Fibroblast of the conjunctiva (primary cell): ENCODE measurements around the gene ITGB4.

Source experiments
- DNase-seq: peaks from one replicate; pipeline ENCODE4 v3.0.0-alpha.2; 2010; ENCODE audit warnings: low read depth

Gene ITGB4

DNA sequence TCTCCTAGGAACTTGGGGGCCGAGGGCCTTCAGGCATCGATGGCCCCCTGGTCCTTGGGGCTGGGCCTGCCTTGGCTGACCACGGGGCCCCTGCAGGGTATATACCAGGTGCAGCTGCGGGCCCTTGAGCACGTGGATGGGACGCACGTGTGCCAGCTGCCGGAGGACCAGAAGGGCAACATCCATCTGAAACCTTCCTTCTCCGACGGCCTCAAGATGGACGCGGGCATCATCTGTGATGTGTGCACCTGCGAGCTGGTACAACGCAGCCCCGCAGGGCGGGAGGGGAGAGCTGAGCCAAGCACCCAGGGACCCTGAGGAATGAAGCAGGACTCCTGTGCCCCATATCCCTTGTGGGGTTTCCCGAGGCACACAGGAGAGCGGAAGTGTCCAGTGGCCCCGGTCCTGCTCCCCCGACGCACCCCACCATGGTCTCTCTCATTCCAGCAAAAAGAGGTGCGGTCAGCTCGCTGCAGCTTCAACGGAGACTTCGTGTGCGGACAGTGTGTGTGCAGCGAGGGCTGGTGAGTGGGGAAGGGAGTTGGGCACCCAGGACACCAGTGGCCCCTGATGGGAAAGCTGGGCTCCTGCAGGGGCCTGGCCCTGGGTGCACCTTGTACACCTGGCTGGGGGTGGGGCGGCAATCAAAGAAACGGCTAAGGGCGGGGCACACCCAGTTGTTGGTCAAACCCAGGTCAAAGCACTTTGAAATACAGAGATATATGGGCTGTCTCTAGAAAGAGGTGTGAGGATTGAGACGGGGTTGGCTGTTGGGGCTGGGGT, 10.6 kb downstream of the ITGB4 start:
- DNase-seq = no peak

DNA sequence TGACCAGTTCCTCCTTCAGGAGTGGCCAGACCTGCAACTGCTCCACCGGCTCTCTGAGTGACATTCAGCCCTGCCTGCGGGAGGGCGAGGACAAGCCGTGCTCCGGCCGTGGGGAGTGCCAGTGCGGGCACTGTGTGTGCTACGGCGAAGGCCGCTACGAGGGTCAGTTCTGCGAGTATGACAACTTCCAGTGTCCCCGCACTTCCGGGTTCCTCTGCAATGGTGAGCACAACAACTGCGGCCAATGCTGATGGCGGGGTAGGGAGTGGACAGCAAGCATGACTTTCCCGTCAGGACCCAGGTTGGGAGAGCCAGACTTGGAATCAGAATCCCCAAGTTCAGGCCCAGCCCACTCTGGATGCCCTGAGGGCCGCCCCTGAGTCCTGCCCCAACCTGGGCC, 12.2 kb downstream of the ITGB4 start:
- no peak for DNase-seq

DNA sequence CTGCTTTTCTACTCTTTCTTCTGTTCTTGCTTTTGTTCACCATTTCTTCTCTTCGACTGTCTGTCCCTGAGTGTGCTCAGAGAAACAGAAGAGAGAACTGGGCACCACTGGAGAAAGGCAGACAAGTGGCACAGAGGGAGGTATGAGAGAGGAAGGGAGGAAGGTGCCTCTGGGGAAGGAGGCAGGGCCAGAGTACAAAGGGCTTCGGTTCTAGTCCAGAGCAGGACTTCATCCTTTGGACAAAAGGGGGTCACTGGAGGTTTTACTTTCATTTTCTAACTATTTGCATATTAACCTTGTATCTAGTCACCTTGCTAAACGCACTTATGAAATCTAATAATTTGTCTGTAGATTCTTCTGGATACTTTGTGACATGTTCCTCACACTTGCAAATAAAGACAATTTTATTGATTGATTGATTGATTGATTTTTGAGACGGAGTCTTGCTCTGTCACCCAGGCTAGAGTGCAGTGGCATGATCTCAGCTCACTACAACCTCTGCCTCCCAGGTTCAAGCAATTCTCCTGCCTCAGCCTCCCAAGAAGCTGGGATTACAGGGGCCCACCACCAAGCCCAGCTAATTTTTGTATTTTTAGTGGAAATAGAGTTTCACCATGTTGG, 13.5 kb downstream of the ITGB4 start:
- DNase-seq = no peak

DNA sequence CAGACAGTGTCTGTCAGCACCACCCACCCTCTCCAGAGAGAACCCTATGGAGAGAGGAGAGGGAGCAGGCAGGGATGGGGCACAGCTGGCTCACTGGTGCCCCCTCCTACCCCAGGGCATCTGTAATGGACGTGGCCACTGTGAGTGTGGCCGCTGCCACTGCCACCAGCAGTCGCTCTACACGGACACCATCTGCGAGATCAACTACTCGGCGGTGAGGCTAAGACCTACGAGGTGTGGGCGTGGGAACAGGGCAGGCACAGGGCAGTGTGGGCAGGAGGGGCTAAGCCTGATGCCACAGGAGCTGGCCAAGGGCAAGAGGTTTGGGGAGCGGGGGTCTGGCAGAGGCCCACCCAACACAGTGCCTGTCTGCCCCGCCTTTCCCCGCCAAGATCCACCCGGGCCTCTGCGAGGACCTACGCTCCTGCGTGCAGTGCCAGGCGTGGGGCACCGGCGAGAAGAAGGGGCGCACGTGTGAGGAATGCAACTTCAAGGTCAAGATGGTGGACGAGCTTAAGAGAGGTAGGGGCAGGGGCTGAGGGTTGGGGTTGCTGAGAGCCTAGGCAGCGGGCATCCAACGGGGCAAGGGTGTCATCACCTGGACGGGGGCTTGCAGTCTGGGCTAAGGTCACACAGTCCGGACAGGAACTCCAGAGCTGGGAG, 15.0 kb downstream of the ITGB4 start:
- no peak for DNase-seq

DNA sequence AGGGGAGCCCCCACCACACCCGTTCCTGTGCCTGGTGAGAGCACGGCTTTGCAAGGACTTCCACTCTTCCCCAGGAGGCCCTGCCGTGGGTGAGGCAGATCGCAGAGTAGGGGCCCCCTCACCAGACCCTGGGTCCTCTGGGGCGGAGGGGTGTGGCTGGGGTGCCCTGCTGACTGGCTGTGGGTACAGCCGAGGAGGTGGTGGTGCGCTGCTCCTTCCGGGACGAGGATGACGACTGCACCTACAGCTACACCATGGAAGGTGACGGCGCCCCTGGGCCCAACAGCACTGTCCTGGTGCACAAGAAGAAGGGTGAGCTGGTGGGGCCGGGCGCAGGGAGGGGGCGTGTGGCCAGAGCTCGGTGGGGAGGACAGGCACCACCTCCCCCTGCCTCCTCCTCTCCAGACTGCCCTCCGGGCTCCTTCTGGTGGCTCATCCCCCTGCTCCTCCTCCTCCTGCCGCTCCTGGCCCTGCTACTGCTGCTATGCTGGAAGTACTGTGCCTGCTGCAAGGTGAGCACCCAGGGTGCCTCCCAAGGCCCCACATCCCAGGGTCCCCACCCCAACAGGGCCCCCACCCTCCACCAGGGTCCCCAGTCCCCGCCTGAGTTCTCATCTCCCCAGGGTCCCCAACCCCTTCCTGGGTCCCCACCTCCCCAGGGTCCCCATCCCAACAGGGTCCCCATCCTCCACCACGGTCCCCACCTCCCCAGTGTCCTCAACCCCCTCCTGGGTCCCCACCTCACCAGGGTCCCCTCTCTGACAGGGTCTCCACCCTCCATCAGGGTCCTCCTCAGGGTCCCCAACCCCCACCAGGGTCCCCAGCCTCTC, 16.1 kb downstream of the ITGB4 start:
- no peak for DNase-seq

DNA sequence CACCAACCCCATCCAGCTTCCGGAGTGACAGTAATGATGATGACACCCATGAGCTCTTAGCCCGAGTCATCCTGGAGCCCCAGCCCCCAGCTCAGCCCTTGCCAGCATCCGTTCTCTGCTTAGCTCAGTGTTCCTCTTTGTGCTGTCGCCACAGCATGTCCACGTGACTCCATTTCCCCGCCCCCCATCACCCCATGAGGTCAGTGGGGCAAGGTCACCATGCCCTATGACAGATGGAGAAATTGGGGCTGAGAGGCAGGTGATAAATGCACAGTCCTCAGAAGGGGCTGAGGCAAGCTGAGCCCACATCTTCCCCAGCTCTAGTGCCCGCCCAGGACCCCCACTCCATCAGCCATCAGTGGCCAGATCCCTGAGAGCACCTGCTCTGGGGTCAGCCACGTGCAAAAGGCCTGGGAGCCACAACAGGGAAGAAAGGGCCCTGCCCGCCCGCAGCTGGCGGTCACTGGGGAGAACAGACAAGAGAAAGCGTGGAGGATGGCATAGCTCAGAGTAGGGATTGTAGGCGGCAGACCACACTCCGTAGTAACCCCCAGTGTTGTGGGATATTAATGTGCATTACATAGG, 17.1 kb downstream of the ITGB4 start:
- DNase-seq = no peak

DNA sequence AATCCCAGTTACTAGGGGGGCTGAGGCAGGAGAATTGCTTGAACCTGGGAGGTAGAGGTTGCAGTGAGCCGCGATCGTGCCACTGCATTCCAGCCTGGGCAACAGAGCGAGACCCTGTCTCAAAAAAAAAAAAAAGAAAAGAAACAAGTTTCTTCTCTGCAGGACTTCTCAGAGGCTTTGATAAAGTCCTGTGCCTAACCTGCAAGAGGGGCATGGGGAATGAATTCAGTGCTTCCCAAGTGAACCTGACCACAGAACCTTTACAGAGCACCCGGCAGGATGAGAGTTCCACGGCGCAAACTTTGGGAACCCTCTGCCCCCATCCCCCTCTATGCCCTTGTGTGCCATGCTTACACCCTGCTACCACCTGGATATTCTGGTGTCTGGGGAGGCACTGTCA, 17.9 kb downstream of the ITGB4 start:
- no peak for DNase-seq

DNA sequence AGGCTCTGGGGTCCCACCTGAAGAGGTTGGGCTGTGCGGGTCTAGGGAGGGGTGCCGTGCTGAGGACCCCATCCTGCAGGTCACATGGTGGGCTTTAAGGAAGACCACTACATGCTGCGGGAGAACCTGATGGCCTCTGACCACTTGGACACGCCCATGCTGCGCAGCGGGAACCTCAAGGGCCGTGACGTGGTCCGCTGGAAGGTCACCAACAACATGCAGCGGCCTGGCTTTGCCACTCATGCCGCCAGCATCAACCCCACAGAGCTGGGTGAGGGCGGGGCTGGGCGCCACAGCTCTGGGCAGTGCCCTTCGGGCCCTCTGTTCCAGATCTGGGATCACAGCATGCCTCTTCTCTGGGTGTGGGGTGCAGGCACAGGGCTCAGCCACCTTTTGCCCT, 18.5 kb downstream of the ITGB4 start:
- DNase-seq = no peak

DNA sequence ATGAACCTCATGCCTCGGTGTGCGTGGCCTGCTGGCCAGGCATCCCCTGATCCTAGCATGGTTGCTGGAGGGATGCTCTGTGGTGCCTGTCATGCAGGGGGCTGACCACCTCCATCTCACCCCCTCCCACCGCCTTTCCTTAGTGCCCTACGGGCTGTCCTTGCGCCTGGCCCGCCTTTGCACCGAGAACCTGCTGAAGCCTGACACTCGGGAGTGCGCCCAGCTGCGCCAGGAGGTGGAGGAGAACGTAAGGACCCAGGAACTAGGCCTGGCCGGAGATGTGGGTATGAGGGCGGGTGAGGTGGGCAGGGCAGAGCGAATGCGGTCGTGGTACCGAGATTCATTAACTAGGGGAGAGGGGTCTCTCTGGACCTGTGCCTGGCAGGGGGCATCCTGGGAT, 19.0 kb downstream of the ITGB4 start:
- DNase-seq = no peak

DNA sequence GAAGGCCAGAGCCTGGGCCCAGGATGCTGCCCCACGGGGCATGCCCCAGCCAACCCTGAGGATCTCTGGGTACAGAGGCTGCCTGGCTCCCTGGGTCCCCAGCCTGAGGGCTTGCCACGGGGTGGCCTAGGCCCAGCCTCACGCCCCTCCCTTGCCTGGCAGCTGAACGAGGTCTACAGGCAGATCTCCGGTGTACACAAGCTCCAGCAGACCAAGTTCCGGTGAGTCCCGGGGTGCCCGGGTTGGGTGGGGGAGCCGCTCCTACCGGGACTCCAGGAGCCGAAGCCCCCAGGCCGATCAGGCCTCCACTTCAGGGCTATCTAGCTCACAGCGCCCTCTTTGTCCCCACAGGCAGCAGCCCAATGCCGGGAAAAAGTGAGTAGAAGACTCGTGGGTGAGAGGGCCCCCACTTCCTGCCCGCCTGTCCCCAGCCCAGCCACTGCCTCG, 19.4 kb downstream of the ITGB4 start:
- no peak for DNase-seq

DNA sequence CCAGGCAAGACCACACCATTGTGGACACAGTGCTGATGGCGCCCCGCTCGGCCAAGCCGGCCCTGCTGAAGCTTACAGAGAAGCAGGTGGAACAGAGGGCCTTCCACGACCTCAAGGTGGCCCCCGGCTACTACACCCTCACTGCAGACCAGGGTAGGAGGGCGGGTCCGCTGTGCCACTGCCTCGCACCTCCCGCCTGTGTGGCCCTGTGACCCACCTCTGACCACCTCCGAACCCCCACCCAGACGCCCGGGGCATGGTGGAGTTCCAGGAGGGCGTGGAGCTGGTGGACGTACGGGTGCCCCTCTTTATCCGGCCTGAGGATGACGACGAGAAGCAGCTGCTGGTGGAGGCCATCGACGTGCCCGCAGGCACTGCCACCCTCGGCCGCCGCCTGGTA, 21.1 kb downstream of the ITGB4 start:
- no peak for DNase-seq

DNA sequence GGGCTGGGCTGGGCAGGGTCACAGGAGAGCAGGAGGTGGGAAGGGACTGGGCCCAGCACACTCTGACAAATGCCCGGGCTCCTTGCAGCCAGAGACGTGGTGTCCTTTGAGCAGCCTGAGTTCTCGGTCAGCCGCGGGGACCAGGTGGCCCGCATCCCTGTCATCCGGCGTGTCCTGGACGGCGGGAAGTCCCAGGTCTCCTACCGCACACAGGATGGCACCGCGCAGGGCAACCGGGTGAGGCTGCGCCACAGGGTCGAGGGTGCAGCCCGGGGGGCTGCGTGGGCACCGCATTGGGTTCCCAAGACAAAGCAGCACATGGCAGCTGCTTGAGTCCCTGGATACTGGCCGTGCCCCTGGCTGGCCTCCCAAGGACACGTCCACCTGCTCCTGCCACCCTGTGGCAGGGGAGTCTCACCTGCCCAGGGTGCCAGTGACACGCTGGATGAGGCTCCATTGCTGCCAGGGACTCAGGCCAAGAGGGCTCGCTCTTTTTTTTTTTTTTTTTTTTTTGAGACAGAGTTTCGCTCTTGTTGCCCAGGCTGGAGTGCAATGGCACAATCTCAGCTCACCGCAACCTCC, 22.5 kb downstream of the ITGB4 start:
- DNase-seq = no peak

DNA sequence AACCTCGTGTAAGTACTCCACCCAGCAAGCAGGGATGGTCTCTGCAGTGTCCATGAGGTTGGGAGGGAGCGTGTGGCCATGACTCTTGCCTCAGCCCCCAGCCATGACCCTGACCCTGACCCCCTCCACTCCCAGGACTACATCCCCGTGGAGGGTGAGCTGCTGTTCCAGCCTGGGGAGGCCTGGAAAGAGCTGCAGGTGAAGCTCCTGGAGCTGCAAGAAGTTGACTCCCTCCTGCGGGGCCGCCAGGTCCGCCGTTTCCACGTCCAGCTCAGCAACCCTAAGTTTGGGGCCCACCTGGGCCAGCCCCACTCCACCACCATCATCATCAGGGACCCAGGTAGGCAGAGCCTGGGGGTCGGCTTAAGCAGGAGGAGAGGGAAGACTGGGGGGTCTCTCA, 27.4 kb downstream of the ITGB4 start:
- no peak for DNase-seq

DNA sequence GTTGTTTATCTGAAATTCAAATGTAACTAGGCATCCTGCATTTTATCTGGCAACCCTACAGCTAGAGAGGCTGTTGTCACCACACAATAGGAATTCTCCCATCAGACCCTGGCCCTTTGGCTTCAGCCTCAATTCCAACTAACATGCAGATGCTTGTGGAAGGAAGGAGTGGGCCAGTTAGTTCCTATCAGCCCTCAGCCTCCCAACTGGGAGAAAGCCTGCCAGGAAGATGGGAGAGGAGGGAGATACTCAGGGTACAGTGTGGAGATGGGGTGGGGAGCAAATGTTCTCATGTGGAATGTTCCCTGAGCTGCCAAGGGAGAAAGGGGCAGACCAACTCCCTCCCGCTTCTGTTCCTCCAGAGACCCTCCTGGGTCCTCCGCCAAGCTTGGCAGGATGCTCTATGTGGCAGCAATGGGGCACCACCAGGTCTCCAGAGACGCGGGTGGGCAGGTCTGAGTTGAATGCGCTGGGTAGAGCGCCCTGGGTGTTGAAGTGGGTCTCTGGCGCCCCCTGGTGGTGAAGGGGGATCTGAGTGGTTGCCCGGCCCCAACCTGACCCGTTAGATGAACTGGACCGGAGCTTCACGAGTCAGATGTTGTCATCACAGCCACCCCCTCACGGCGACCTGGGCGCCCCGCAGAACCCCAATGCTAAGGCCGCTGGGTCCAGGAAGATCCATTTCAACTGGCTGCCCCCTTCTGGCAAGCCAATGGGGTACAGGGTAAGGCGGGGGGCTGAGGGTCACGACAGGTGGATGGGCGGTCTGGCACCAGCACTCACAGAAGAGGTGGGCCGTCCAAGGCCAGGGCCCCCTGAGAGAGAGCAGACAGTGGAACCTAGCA, 28.5 kb downstream of the ITGB4 start:
- peak; percentile 46 for DNase-seq

DNA sequence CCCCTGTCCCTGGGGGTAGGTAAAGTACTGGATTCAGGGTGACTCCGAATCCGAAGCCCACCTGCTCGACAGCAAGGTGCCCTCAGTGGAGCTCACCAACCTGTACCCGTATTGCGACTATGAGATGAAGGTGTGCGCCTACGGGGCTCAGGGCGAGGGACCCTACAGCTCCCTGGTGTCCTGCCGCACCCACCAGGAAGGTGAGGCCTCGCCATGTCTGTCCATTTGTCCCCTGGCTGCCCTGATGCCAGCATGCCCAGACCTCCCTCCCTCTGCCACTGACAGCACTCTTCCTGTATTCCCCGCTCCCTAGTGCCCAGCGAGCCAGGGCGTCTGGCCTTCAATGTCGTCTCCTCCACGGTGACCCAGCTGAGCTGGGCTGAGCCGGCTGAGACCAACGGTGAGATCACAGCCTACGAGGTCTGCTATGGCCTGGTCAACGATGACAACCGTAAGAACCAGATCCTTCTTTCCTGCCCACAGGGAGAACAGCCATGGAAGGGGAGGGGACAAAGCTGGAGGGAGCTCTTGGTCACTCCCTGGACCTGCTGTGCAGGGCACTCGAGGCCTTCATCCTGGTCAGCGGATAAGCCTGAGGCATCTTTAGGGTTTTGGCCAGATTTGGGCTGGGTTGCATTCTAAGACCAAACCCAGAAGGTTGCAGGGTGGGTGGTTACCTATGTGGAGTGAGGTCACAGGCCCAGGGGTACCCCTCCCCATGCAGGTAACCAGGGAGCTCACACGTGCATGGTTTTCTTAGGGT, 29.6 kb downstream of the ITGB4 start:
- DNase-seq = no peak

DNA sequence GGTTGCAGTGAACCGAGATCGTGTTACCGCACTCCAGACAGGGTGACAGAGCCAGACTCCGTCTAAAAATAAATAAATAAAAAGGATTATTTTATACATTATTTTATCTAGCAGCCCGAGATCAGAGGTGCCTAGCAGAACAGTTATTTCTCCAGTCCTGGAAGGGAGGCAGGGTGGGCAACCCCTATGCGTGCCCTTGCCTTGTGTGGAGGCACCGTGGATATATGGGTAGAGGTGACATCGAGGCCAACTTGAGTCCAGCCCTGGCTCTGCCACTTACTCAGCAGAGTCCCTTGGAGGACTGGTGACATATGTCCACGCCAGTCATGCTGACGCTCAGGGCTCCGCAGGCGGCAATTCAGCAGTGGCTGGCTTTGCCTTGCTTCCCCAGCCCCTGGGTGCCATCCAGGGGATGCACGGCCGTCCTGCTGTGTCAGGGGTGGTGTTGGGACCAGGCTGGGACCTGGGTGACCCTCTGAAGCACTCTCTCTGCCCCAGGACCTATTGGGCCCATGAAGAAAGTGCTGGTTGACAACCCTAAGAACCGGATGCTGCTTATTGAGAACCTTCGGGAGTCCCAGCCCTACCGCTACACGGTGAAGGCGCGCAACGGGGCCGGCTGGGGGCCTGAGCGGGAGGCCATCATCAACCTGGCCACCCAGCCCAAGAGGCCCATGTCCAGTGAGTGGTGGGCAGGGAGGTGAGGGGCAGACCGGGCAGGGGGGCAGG, 30.6 kb downstream of the ITGB4 start:
- no peak for DNase-seq

DNA sequence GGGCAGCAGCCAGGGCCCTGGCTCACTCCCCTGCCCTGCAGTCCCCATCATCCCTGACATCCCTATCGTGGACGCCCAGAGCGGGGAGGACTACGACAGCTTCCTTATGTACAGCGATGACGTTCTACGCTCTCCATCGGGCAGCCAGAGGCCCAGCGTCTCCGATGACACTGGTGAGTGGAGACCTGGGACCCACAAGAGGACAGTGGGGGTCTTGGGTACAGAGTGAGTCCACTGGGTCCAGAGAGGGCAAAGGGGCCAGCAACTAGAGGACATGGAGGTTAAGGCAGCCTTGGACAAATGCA, 31.1 kb downstream of the ITGB4 start:
- DNase-seq = no peak

DNA sequence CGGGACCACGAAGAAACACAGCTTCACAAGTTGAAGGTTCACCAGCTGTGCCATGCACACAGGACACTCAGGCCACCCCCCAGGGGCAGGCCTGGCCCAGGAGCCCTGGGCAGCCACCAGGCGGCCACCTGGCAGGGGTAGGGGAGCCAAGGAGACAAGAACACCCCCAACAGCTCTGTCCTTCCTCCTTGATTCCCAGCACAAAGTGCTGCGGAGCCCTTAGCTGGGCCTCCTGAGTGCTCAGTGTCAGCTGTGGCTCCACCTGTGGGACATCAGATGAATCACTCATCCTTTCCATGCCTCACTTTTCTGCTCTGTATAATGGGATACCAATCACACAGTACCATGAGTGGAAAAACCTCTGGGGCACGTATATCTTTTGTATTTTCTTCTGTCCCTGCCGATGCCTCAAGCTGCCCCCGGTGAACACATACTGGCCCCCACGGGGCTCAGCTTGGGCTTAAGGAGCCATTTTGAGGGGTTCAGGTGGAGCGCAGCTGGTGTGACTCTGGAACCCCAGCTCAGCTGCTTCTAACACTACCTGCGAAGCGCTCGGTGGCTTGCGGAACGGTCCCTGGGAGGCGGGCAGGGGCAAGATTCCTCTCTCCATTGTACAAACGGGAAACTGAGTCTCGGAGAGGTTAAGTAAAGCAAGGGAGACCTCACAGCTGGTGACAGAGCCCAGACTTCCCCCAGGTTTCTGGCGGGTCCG, 31.7 kb downstream of the ITGB4 start:
- no peak for DNase-seq
